HEK293 (cell line): Measurements from ENCODE around the gene LGR5.

Experiments
- ATF2 ChIP-seq: fragments of 450-650 bp; formaldehyde crosslinking; IDR thresholded peaks from 2 replicates; pipeline ENCODE4 v1.5.1; 2016; ENCODE audit warnings: missing biosample characterization, missing genetic modification characterization, low read depth
- BCL11A ChIP-seq: fragments of 450-650 bp; formaldehyde crosslinking; IDR thresholded peaks from 2 replicates; pipeline ENCODE4 v1.5.1; 2016; ENCODE audit warnings: low read depth, missing biosample characterization, missing genetic modification characterization
- BCL11B ChIP-seq: fragments of 450-650 bp; formaldehyde crosslinking; IDR thresholded peaks from 2 replicates; pipeline ENCODE4 v1.5.1; 2016; ENCODE audit warnings: low read depth, missing biosample characterization, missing genetic modification characterization
- FEZF1 ChIP-seq: fragments of 450-650 bp; formaldehyde crosslinking; IDR thresholded peaks from 2 replicates; pipeline ENCODE4 v1.5.1; 2016; ENCODE audit warnings: missing biosample characterization, missing genetic modification characterization
- GFI1B ChIP-seq: fragments of 450-650 bp; formaldehyde crosslinking; IDR thresholded peaks from 2 replicates; pipeline ENCODE4 v1.5.1; 2016; ENCODE audit warnings: missing biosample characterization, missing genetic modification characterization
- KLF10 ChIP-seq: fragments of 450-650 bp; IDR thresholded peaks from 2 replicates; pipeline ENCODE4 v1.5.1; 2018; ENCODE audit warnings: missing biosample characterization, mild to moderate bottlenecking, missing genetic modification characterization
- MZF1 ChIP-seq: fragments of 450-650 bp; formaldehyde crosslinking; IDR thresholded peaks from 2 replicates; pipeline ENCODE4 v1.5.1; 2017; ENCODE audit warnings: missing biosample characterization, missing genetic modification characterization, borderline replicate concordance
- REPIN1 ChIP-seq: fragments of 450-650 bp; formaldehyde crosslinking; IDR thresholded peaks from 2 replicates; pipeline ENCODE4 v1.5.1; 2017; ENCODE audit warnings: missing biosample characterization, missing genetic modification characterization, low read depth
- SP2 ChIP-seq: fragments of 450-650 bp; formaldehyde crosslinking; IDR thresholded peaks from 2 replicates; pipeline ENCODE4 v1.5.1; 2016; ENCODE audit warnings: missing biosample characterization, missing genetic modification characterization
- SP7 ChIP-seq: fragments of 450-650 bp; formaldehyde crosslinking; IDR thresholded peaks from 2 replicates; pipeline ENCODE4 v1.5.1; 2016; ENCODE audit warnings: missing biosample characterization, missing genetic modification characterization
- ZBTB6 ChIP-seq: fragments of 450-650 bp; formaldehyde crosslinking; IDR thresholded peaks from 2 replicates; pipeline ENCODE4 v1.5.1; 2017; ENCODE audit warnings: missing biosample characterization, missing genetic modification characterization
- ZBTB8A ChIP-seq: fragments of 450-650 bp; formaldehyde crosslinking; IDR thresholded peaks from 2 replicates; pipeline ENCODE4 v1.5.1; 2016; ENCODE audit warnings: missing biosample characterization, missing genetic modification characterization
- ZEB2 ChIP-seq: fragments of 450-650 bp; formaldehyde crosslinking; IDR thresholded peaks from 2 replicates; pipeline ENCODE4 v1.5.1; 2016; ENCODE audit warnings: missing biosample characterization, missing genetic modification characterization
- ZIC2 ChIP-seq: fragments of 450-650 bp; formaldehyde crosslinking; IDR thresholded peaks from 2 replicates; pipeline ENCODE4 v1.5.1; 2016; ENCODE audit warnings: missing biosample characterization, missing genetic modification characterization
- ZNF133 ChIP-seq: fragments of 450-650 bp; formaldehyde crosslinking; IDR thresholded peaks from 2 replicates; pipeline ENCODE4 v1.5.1; 2016; ENCODE audit warnings: missing biosample characterization, missing genetic modification characterization
- ZNF157 ChIP-seq: fragments of 450-650 bp; formaldehyde crosslinking; IDR thresholded peaks from 2 replicates; pipeline ENCODE4 v1.5.1; 2016; ENCODE audit warnings: missing biosample characterization, missing genetic modification characterization
- ZNF2 ChIP-seq: fragments of 450-650 bp; formaldehyde crosslinking; IDR thresholded peaks from 2 replicates; pipeline ENCODE4 v1.5.1; 2016; ENCODE audit warnings: missing biosample characterization, missing genetic modification characterization
- ZNF23 ChIP-seq: fragments of 450-650 bp; formaldehyde crosslinking; IDR thresholded peaks from 2 replicates; pipeline ENCODE4 v1.5.1; 2016; ENCODE audit warnings: missing biosample characterization, missing genetic modification characterization, borderline replicate concordance
- ZNF248 ChIP-seq: fragments of 450-650 bp; formaldehyde crosslinking; IDR thresholded peaks from 2 replicates; pipeline ENCODE4 v1.5.1; 2017; ENCODE audit warnings: missing biosample characterization, missing genetic modification characterization
- ZNF335 ChIP-seq: fragments of 450-650 bp; formaldehyde crosslinking; conservative IDR thresholded peaks from 2 replicates; pipeline ENCODE4 v1.5.1; 2016; ENCODE audit warnings: missing biosample characterization, missing genetic modification characterization
- ZNF341 ChIP-seq: fragments of 450-650 bp; formaldehyde crosslinking; IDR thresholded peaks from 2 replicates; pipeline ENCODE4; 2016; ENCODE audit warnings: low read depth, missing biosample characterization, missing genetic modification characterization
- ZNF366 ChIP-seq: fragments of 450-650 bp; formaldehyde crosslinking; conservative IDR thresholded peaks from 2 replicates; pipeline ENCODE4 v1.5.1; 2016; ENCODE audit warnings: missing biosample characterization, missing genetic modification characterization
- ZNF37A ChIP-seq: fragments of 450-650 bp; IDR thresholded peaks from 2 replicates; pipeline ENCODE4 v1.5.1; 2018; ENCODE audit warnings: missing biosample characterization, missing genetic modification characterization
- ZNF391 ChIP-seq: fragments of 450-650 bp; formaldehyde crosslinking; IDR thresholded peaks from 2 replicates; pipeline ENCODE4 v1.5.1; 2016; ENCODE audit warnings: low read depth, missing biosample characterization, missing genetic modification characterization, borderline replicate concordance
- ZNF610 ChIP-seq: fragments of 450-650 bp; formaldehyde crosslinking; IDR thresholded peaks from 2 replicates; pipeline ENCODE4 v1.5.1; 2016; ENCODE audit warnings: missing biosample characterization, missing genetic modification characterization, borderline replicate concordance
- ZNF629 ChIP-seq: fragments of 450-650 bp; formaldehyde crosslinking; IDR thresholded peaks from 2 replicates; pipeline ENCODE4 v1.5.1; 2017; ENCODE audit warnings: missing biosample characterization, missing genetic modification characterization
- ZNF658 ChIP-seq: fragments of 450-650 bp; formaldehyde crosslinking; IDR thresholded peaks from 2 replicates; pipeline ENCODE4; 2016; ENCODE audit warnings: missing biosample characterization, missing genetic modification characterization
- ZNF660 ChIP-seq: fragments of 450-650 bp; IDR thresholded peaks from 2 replicates; pipeline ENCODE4 v1.5.1; 2018; ENCODE audit warnings: missing biosample characterization, mild to moderate bottlenecking, missing genetic modification characterization
- ZNF768 ChIP-seq: fragments of 450-650 bp; formaldehyde crosslinking; IDR thresholded peaks from 2 replicates; pipeline ENCODE4 v1.5.1; 2018; ENCODE audit warnings: missing biosample characterization, mild to moderate bottlenecking, missing genetic modification characterization
- ZNF792 ChIP-seq: fragments of 450-650 bp; formaldehyde crosslinking; IDR thresholded peaks from 2 replicates; pipeline ENCODE4 v1.5.1; 2016; ENCODE audit warnings: missing biosample characterization, missing genetic modification characterization
- ZNF843 ChIP-seq: fragments of 450-650 bp; formaldehyde crosslinking; IDR thresholded peaks from 2 replicates; pipeline ENCODE4 v1.5.1; 2016; ENCODE audit warnings: missing biosample characterization, missing genetic modification characterization
- ZSCAN30 ChIP-seq: fragments of 450-650 bp; IDR thresholded peaks from 2 replicates; pipeline ENCODE4 v1.5.1; 2018; ENCODE audit warnings: missing biosample characterization, mild to moderate bottlenecking, missing genetic modification characterization, moderate library complexity
- TF ChIP-seq, protein P1 (sequence below): fragments of 450-650 bp; formaldehyde crosslinking; IDR thresholded peaks from 2 replicates; pipeline ENCODE4 v1.5.1; 2016; ENCODE audit warnings: missing biosample characterization, missing genetic modification characterization
- TF ChIP-seq, protein P2 (sequence below): fragments of 450-650 bp; formaldehyde crosslinking; IDR thresholded peaks from 2 replicates; pipeline ENCODE4 v1.5.1; 2017; ENCODE audit warnings: missing biosample characterization, missing genetic modification characterization
- TF ChIP-seq, protein P3 (sequence below): fragments of 450-650 bp; IDR thresholded peaks from 2 replicates; pipeline ENCODE4 v1.5.1; 2018; ENCODE audit warnings: missing biosample characterization, mild to moderate bottlenecking, missing genetic modification characterization

Gene LGR5

DNA sequence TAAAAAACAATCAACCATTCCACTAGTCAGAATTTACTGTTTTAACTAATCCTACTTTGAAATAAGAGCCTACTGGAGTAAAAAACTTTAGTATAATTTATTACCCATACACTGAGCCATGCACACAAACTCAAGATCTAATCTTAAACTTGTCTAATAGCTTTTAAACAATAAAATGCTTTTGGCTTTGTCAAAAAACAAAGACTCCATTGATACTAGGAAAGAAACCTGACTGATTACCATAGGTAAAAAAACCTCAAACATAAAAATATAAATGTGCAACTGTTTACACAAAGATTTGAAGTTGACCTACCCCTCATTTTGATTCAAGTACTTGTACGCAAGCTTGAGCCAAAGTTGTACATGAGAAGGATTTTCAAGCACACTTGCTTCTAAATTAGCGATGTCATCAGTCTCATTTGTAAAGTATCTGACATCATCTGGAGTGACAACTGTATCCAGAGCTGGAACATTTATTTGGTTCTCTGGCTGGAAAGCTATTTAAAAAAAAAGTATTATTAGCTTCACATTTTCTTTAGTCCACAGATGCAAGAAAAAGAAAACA lies 187.9 kb downstream of the LGR5 start (continued):
- peak; percentile 97 for TF ChIP-seq BCL11A (tag by site-specific recombination)
- TF ChIP-seq SP2 (tag by site-specific recombination): peak; percentile 25; the same call in 1 of the 2 replicates
- TF ChIP-seq ZEB2 (tag by site-specific recombination): peak; percentile 90
- TF ChIP-seq, protein P1, sequence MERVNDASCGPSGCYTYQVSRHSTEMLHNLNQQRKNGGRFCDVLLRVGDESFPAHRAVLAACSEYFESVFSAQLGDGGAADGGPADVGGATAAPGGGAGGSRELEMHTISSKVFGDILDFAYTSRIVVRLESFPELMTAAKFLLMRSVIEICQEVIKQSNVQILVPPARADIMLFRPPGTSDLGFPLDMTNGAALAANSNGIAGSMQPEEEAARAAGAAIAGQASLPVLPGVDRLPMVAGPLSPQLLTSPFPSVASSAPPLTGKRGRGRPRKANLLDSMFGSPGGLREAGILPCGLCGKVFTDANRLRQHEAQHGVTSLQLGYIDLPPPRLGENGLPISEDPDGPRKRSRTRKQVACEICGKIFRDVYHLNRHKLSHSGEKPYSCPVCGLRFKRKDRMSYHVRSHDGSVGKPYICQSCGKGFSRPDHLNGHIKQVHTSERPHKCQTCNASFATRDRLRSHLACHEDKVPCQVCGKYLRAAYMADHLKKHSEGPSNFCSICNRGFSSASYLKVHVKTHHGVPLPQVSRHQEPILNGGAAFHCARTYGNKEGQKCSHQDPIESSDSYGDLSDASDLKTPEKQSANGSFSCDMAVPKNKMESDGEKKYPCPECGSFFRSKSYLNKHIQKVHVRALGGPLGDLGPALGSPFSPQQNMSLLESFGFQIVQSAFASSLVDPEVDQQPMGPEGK (tag by site-specific recombination): peak; percentile 43; the same call in 1 of the 2 replicates
- no peak for TF ChIP-seq ZNF248 (tag by site-specific recombination)
- no peak for TF ChIP-seq ZNF660
- TF ChIP-seq ZNF629: peak; percentile 98
- peak; percentile 80 for TF ChIP-seq ZNF366
- peak; percentile 33; the same call in 1 of the 2 replicates for TF ChIP-seq MZF1
- peak; percentile 82; the same call in 1 of the 2 replicates for TF ChIP-seq ZNF391 (tag by site-specific recombination)
- no peak for TF ChIP-seq ZNF23
- TF ChIP-seq ZIC2: no peak
- TF ChIP-seq ZNF133 (tag by site-specific recombination): no peak
- TF ChIP-seq FEZF1: peak; percentile 98
- TF ChIP-seq ZNF792 (tag by site-specific recombination): 0 out of 2 replicates have a peak, but pooled peaks have one; percentile 68
- TF ChIP-seq ZNF2 (tag by site-specific recombination): peak; percentile 46; the same call in 1 of the 2 replicates
- no peak for TF ChIP-seq ZNF768 (tag by site-specific recombination)
- no peak for TF ChIP-seq SP7
- no peak for TF ChIP-seq ZNF341 (tag by site-specific recombination)
- TF ChIP-seq ZNF610 (tag by site-specific recombination): no peak
- TF ChIP-seq GFI1B (tag by site-specific recombination): peak; percentile 76
- TF ChIP-seq, protein P2, sequence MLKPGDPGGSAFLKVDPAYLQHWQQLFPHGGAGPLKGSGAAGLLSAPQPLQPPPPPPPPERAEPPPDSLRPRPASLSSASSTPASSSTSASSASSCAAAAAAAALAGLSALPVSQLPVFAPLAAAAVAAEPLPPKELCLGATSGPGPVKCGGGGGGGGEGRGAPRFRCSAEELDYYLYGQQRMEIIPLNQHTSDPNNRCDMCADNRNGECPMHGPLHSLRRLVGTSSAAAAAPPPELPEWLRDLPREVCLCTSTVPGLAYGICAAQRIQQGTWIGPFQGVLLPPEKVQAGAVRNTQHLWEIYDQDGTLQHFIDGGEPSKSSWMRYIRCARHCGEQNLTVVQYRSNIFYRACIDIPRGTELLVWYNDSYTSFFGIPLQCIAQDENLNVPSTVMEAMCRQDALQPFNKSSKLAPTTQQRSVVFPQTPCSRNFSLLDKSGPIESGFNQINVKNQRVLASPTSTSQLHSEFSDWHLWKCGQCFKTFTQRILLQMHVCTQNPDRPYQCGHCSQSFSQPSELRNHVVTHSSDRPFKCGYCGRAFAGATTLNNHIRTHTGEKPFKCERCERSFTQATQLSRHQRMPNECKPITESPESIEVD (tag by site-specific recombination): peak; percentile 97
- TF ChIP-seq KLF10: peak; percentile 76
- TF ChIP-seq, protein P3, sequence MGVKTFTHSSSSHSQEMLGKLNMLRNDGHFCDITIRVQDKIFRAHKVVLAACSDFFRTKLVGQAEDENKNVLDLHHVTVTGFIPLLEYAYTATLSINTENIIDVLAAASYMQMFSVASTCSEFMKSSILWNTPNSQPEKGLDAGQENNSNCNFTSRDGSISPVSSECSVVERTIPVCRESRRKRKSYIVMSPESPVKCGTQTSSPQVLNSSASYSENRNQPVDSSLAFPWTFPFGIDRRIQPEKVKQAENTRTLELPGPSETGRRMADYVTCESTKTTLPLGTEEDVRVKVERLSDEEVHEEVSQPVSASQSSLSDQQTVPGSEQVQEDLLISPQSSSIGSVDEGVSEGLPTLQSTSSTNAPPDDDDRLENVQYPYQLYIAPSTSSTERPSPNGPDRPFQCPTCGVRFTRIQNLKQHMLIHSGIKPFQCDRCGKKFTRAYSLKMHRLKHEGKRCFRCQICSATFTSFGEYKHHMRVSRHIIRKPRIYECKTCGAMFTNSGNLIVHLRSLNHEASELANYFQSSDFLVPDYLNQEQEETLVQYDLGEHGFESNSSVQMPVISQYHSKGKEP (tag by site-specific recombination): peak; percentile 88
- TF ChIP-seq ZBTB8A (tag by site-specific recombination): no peak
- TF ChIP-seq ZNF658 (tag by site-specific recombination): no peak
- peak; percentile 79 for TF ChIP-seq BCL11B
- peak; percentile 40; the same call in 1 of the 2 replicates for TF ChIP-seq ZBTB6
- TF ChIP-seq ZSCAN30 (tag by site-specific recombination): 0 out of 2 replicates have a peak, but pooled peaks have one; percentile 25
- TF ChIP-seq ZNF335 (tag by site-specific recombination): no peak
- TF ChIP-seq REPIN1 (tag by site-specific recombination): no peak
- peak; percentile 92 for TF ChIP-seq ATF2 (tag by site-specific recombination)
- no peak for TF ChIP-seq ZNF37A (tag by site-specific recombination)
- peak; percentile 96 for TF ChIP-seq ZNF843 (tag by site-specific recombination)
- TF ChIP-seq ZNF157 (tag by site-specific recombination): no peak
